CD14-positive monocyte (primary cell): ENCODE measurements around the gene PPP1R9B. TPM values are rescaled to one million over a fixed set of nuclear protein-coding genes. Genes with fewer than 3 reads are reported as not detected.

Experiments
- DNase-seq, 3 donors: peaks; one replicate each; pipeline ENCODE4 v3.0.0-alpha.2; 2011 to 2022
- H2AFZ ChIP-seq: 2 replicates; pipeline ENCODE4 v1.6.0; 2012; ENCODE audit warnings: mild to moderate bottlenecking, low read depth, low read length, inconsistent platforms; ENCODE audit not compliant: insufficient read depth, poor library complexity, severe bottlenecking
- H3K27ac ChIP-seq, 2 donors: 1 replicate in 1 of 2; 2 replicates in 1 of 2; pipeline ENCODE4 v1.5.1; 2012 to 2013; ENCODE audit warnings: low read length in 2 of 2, control low read depth in 1 of 2, inconsistent platforms in 1 of 2, low read depth in 1 of 2, mild to moderate bottlenecking in 1 of 2
- H3K27me3 ChIP-seq, 2 donors: one replicate each; pipeline versions ENCODE4 v1.6.0 to v1.6.1; 2011 to 2013; ENCODE audit warnings: low read length in 2 of 2; ENCODE audit not compliant: control insufficient read depth in 2 of 2, insufficient read depth in 2 of 2
- H3K36me3 ChIP-seq, 2 donors: replicated peaks in 1 of 2; 1 replicate in 1 of 2; 2 replicates in 1 of 2; pipeline versions ENCODE4 v1.5.1 to v1.6.1; 2012 to 2013; ENCODE audit warnings: low read length in 2 of 2, control low read depth in 1 of 2, inconsistent platforms in 1 of 2, mild to moderate bottlenecking in 1 of 2; ENCODE audit not compliant: insufficient read depth in 2 of 2, control insufficient read depth in 1 of 2
- H3K4me1 ChIP-seq, 2 donors: 1 replicate in 1 of 2; 2 replicates in 1 of 2; pipeline versions ENCODE4 v1.5.1 to v1.6.1; 2012 to 2013; ENCODE audit warnings: low read length in 2 of 2, control low read depth in 1 of 2, inconsistent platforms in 1 of 2, mild to moderate bottlenecking in 1 of 2, moderate library complexity in 1 of 2; ENCODE audit not compliant: insufficient read depth in 2 of 2, control insufficient read depth in 1 of 2
- H3K4me2 ChIP-seq: replicated peaks from 2 replicates; pipeline ENCODE3; 2012; ENCODE audit warnings: low read length, moderate library complexity, mild to moderate bottlenecking; ENCODE audit not compliant: poor library complexity, severe bottlenecking; ENCODE audit errors: extremely low read depth
- H3K4me3 ChIP-seq, 3 experiments: fragments of 200-600 bp in 1 of 3; sonication (generic) in 1 of 3; replicated peaks in 1 of 3; 1 replicate in 2 of 3; 2 replicates in 1 of 3; pipeline ENCODE4 v1.5.1; 2011 to 2013; ENCODE audit warnings: low read length in 3 of 3, mild to moderate bottlenecking in 3 of 3, control low read depth in 2 of 3, low read depth in 2 of 3, inconsistent platforms in 1 of 3, moderate library complexity in 1 of 3
- H3K79me2 ChIP-seq: 2 replicates; pipeline ENCODE4 v1.6.0; 2012; ENCODE audit warnings: mild to moderate bottlenecking, control low read depth, inconsistent platforms, low read length, moderate library complexity; ENCODE audit not compliant: insufficient read depth
- H3K9ac ChIP-seq: 2 replicates; pipeline ENCODE4 v1.6.0; 2017; ENCODE audit warnings: low read length, mild to moderate bottlenecking; ENCODE audit not compliant: insufficient read depth, poor library complexity, severe bottlenecking
- H3K9me3 ChIP-seq, 2 donors: replicated peaks in 1 of 2; 1 replicate in 1 of 2; 2 replicates in 1 of 2; pipeline versions ENCODE4 v1.5.1 to v1.6.1; 2012 to 2013; ENCODE audit warnings: low read length in 2 of 2, control low read depth in 1 of 2; ENCODE audit not compliant: control insufficient read depth in 1 of 2, insufficient read depth in 1 of 2
- H4K20me1 ChIP-seq: 2 replicates; pipeline ENCODE4 v1.6.0; 2012; ENCODE audit warnings: mild to moderate bottlenecking, low read length, control low read depth, moderate library complexity; ENCODE audit not compliant: insufficient read depth
- H3K27ac Mint-ChIP-seq, 7 donors: one replicate each; pipeline ENCODE4 v1.8.0; 2020; ENCODE audit warnings: mild to moderate bottlenecking in 7 of 7, mixed read lengths in 7 of 7, moderate library complexity in 6 of 7, inconsistent platforms in 2 of 7
- H3K27me3 Mint-ChIP-seq, 3 donors: one replicate each; pipeline ENCODE4 v1.8.0; 2021 to 2022; ENCODE audit warnings: low read depth in 3 of 3, mild to moderate bottlenecking in 3 of 3, mixed read lengths in 3 of 3, moderate library complexity in 3 of 3, inconsistent platforms in 1 of 3
- H3K36me3 Mint-ChIP-seq, 2 donors: one replicate each; pipeline ENCODE4 v1.8.0; 2020; ENCODE audit warnings: mixed read lengths in 2 of 2, inconsistent platforms in 1 of 2, mild to moderate bottlenecking in 1 of 2
- H3K4me1 Mint-ChIP-seq: one replicate; pipeline ENCODE4 v1.8.0; 2020; ENCODE audit warnings: mild to moderate bottlenecking, mixed read lengths
- H3K4me3 Mint-ChIP-seq, 2 donors: one replicate each; pipeline ENCODE4 v1.8.0; 2020; ENCODE audit warnings: mild to moderate bottlenecking in 2 of 2, mixed read lengths in 2 of 2, moderate library complexity in 1 of 2
- H3K9me3 Mint-ChIP-seq, 7 donors: one replicate each; pipeline ENCODE4 v1.8.0; 2020 to 2022; ENCODE audit warnings: mixed read lengths in 7 of 7, mild to moderate bottlenecking in 6 of 7, moderate library complexity in 6 of 7, inconsistent platforms in 2 of 7
- WGBS: methylation state at CpG from one replicate; pipeline ENCODE4 v1.1.5; 2013; ENCODE audit warnings: missing lambda C conversion rate; ENCODE audit not compliant: insufficient coverage; 5-methylcytosine and 5-hydroxymethylcytosine counted together
- intact Hi-C, 2 donors: fragments of 100-400 bp; cut with micrococcal nuclease; formaldehyde crosslinking; loops; one replicate each; pipeline versions ENCODE4 v1.15.0 to v1.15.1; 2023
- polyA plus RNA-seq, 3 donors: library from polyadenylated mRNA; depleted of rRNA in 1 of 3; unstranded in 2 of 3; stranded (reverse) in 1 of 3; fragments of 300-500 nt in 2 of 3; fragments of >200 nt in 1 of 3; fragmentation: Illumina TruSeq in 2 of 3; gene quantifications; 1 replicate in 2 of 3; 2 replicates in 1 of 3; pipeline ENCODE4 v1.2.3, GENCODE V29; 2012 to 2021
- TF ChIP-seq, protein P1 (sequence below): fragments of 200-600 bp; IDR thresholded peaks from one replicate; pipeline ENCODE4 v1.8.0; 2022; ENCODE audit warnings: antibody characterized with exemption, mild to moderate bottlenecking

Gene PPP1R9B
- polyA plus RNA-seq, 3 donors, result 0.61 to 86.9 (median 1.3) TPM

DNA sequence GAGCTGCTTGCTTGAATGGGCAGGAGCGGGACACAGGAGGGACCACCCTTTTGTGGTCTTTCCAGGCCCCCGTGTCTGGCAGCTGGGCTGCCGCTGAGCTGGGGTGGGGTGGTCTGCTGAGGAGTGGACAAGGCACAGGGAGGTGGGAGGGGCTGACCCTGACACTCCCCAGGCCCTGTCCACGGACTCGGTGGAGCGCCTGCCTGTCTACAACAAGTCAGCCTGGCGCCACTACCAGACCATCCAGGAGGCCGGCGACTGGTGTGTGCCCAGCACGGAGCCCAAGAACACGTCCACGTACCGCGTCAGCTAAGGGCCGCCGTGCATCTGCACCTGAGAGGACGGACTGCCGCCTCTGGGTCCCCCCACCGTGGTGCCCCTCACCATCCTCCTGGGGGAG is 40.7 kb downstream of the PPP1R9B start:
- H4K20me1 ChIP-seq, result no peaks in the 10 kb centered on the region
- Mint-ChIP-seq H3K4me1 (no peaks in the 10 kb centered on the region), H3K36me3 (peaks cover 34 to 55% of the 10 kb centered on the region in 2 donors), H3K9me3 (no peaks in the 10 kb centered on the region), H3K4me3 (no peak overlapping the region), H3K27ac (no peak overlapping the region), H3K27me3 (peaks cover 3 to 13% (median 10%) of the 10 kb centered on the region in 3 donors)
- no peak overlapping the region for H3K4me2 ChIP-seq
- TF ChIP-seq, protein P1, sequence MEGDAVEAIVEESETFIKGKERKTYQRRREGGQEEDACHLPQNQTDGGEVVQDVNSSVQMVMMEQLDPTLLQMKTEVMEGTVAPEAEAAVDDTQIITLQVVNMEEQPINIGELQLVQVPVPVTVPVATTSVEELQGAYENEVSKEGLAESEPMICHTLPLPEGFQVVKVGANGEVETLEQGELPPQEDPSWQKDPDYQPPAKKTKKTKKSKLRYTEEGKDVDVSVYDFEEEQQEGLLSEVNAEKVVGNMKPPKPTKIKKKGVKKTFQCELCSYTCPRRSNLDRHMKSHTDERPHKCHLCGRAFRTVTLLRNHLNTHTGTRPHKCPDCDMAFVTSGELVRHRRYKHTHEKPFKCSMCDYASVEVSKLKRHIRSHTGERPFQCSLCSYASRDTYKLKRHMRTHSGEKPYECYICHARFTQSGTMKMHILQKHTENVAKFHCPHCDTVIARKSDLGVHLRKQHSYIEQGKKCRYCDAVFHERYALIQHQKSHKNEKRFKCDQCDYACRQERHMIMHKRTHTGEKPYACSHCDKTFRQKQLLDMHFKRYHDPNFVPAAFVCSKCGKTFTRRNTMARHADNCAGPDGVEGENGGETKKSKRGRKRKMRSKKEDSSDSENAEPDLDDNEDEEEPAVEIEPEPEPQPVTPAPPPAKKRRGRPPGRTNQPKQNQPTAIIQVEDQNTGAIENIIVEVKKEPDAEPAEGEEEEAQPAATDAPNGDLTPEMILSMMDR, result no peak
- intact Hi-C loops, result no loop called here
- H3K9ac ChIP-seq, result no peak overlapping the region
- H3K4me1 ChIP-seq, result no peaks in the 10 kb centered on the region
- peaks cover 0 to 2% of the 10 kb centered on the region in 2 donors for H3K27me3 ChIP-seq
- H3K4me3 ChIP-seq, result no peak overlapping the region
- no peak overlapping the region for H2AFZ ChIP-seq
- H3K9me3 ChIP-seq, result no peaks in the 10 kb centered on the region
- H3K79me2 ChIP-seq, result no peaks in the 10 kb centered on the region
- no peak overlapping the region for H3K27ac ChIP-seq
- peaks cover 32 to 41% of the 10 kb centered on the region in 2 donors for H3K36me3 ChIP-seq
- WGBS, result 95% methylated on average over 15 of the region's 19 CpGs
- DNase-seq, result no peak

GRCh38 chr17:50109207-50109606 is 41.3 kb downstream of the PPP1R9B start:
- TF ChIP-seq, protein P1, result no peak
- Histone ChIP-seq H3K36me3 (peaks cover 32 to 41% of the 10 kb centered on the region in 2 donors), H3K4me3 (no peak overlapping the region), H3K9me3 (no peaks in the 10 kb centered on the region), H3K27me3 (peaks cover 0 to under 1% of the 10 kb centered on the region in 2 donors), H3K4me2 (no peak overlapping the region), H4K20me1 (no peaks in the 10 kb centered on the region), H3K27ac (no peak overlapping the region), H3K9ac (no peak overlapping the region), H2AFZ (no peak overlapping the region), H3K4me1 (no peaks in the 10 kb centered on the region), H3K79me2 (no peaks in the 10 kb centered on the region)
- Mint-ChIP-seq H3K27ac (no peak overlapping the region), H3K27me3 (peaks cover 3 to 9% (median 9%) of the 10 kb centered on the region in 3 donors), H3K4me3 (no peak overlapping the region), H3K9me3 (no peaks in the 10 kb centered on the region), H3K36me3 (peaks cover 34 to 55% of the 10 kb centered on the region in 2 donors), H3K4me1 (no peaks in the 10 kb centered on the region)
- intact Hi-C loops, result no loop called here
- 100% methylated on average over 5 of the region's 7 CpGs for WGBS
- no peak for DNase-seq
